PC-3 (cell line): ENCODE data around the gene RBM12.

Experiments
- EZH2 ChIP-seq: fragments of 300-600 bp; sonication (generic); IDR thresholded peaks from one replicate; pipeline ENCODE4 v1.6.1; 2017; ENCODE audit warnings: antibody characterized with exemption, mild to moderate bottlenecking, low read length; ENCODE audit not compliant: unreplicated experiment
- TF ChIP-seq, protein P1 (sequence below): fragments of 300-600 bp; sonication (generic); conservative IDR thresholded peaks from 2 replicates; pipeline ENCODE4 v1.5.1; 2017; ENCODE audit warnings: antibody characterized with exemption, low read depth, mild to moderate bottlenecking, low read length

DNA sequence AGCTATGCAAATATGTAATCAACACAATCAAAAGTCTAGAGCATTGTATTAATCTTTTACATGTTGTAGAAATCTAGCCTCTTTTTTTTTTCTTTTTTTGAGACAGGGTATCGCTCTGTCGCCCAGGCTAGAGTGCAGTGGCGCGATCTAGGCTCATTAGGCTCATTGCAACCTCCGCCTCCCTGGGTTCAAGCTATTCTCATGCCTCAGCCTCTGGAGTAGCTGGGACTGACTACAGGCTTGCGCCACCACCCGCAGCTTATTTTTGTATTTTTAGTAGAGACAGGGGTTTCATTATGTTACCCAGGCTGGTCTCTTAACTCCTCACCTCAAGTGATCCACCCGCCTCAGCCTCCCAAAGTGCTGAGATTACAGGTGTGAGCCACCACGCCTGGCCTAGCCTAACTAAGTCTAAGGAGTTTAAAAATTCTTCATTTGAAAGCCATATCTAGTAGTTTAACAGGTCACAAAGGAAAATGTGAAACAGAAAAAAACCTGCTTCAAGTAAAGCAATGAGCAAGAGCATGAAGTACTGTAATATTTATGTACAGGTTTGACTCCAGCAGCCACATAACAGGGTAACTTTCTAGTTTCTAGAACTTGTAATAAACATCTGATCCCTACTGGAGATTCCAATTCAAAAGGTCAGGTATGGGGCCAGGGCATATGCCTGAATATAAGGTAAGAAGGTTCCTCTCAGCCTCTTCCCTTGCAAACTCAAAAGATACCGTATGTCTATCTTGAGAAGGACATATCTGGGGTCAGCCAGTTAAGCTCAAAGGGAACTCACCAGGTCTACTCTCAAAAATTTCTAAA lies 4.4 kb downstream of the RBM12 start:
- TF ChIP-seq, protein P1, sequence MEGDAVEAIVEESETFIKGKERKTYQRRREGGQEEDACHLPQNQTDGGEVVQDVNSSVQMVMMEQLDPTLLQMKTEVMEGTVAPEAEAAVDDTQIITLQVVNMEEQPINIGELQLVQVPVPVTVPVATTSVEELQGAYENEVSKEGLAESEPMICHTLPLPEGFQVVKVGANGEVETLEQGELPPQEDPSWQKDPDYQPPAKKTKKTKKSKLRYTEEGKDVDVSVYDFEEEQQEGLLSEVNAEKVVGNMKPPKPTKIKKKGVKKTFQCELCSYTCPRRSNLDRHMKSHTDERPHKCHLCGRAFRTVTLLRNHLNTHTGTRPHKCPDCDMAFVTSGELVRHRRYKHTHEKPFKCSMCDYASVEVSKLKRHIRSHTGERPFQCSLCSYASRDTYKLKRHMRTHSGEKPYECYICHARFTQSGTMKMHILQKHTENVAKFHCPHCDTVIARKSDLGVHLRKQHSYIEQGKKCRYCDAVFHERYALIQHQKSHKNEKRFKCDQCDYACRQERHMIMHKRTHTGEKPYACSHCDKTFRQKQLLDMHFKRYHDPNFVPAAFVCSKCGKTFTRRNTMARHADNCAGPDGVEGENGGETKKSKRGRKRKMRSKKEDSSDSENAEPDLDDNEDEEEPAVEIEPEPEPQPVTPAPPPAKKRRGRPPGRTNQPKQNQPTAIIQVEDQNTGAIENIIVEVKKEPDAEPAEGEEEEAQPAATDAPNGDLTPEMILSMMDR: no peak
- no peak for TF ChIP-seq EZH2
